GM19351 (cell line): ENCODE results near the gene VWA8.

Experiments used
- ATAC-seq: cut with Tn5 transposase; IDR thresholded peaks from one replicate; pipeline ENCODE4 v1.9.1; 2021; ENCODE audit warnings: mild to moderate bottlenecking, moderate library complexity; ENCODE audit not compliant: unreplicated experiment

VWA8 gene

GRCh38 chr13:41960637-41961465 lies at the start of gene VWA8:
TSS of gene VWA8 (minus strand) at chr13:41961109. CDS start at chr13:41961015, 94 bp downstream.
- ATAC-seq: peak; percentile 95

DNA sequence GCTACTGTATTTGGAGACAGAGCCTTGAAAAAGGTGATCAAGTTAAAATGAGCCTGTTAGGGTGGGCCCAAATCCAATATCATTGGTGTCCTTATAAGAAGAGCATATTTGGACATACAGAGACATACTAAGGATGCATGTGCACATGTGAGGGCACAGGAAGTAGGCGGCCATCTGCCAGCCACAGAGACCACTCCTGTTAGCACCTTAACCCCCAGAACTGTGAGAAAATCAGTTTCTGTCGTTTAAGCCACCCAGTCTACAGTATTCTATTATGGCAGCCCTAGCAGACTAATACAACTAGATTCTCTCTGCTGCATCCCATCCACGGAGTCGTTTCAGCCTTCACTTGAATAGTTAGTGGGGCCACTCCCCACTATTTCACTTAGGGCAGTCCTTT lies 48.1 kb upstream of the VWA8 start:
- no peak for ATAC-seq

GRCh38 chr13:42007844-42008243 lies 46.9 kb upstream of the VWA8 start:
- no peak for ATAC-seq

GRCh38 chr13:42002066-42002465 lies 41.2 kb upstream of the VWA8 start:
- no peak for ATAC-seq

- no peak for ATAC-seq
Measured at GRCh38 chr13:42001580-42001979, 40.7 kb upstream of the VWA8 start.

DNA sequence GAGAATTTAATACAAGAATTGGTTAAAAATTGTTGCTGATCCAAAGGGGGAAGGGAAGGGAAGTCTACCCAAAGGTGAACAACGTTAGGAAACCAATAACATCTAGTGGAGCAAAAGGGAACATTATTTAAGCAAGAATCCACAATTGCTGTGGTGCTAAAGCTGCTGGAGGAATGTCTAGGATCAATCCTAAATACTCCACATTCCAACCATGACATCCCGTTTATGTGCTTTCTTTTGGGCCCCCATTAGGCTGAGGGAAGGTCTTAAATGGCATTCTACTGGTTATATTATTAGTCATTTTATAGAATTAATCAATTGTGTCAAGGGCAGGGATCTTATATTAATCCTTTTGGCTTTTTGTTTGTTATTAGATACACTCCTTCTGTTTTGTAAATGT lies 39.9 kb upstream of the VWA8 start:
- ATAC-seq: no peak

DNA sequence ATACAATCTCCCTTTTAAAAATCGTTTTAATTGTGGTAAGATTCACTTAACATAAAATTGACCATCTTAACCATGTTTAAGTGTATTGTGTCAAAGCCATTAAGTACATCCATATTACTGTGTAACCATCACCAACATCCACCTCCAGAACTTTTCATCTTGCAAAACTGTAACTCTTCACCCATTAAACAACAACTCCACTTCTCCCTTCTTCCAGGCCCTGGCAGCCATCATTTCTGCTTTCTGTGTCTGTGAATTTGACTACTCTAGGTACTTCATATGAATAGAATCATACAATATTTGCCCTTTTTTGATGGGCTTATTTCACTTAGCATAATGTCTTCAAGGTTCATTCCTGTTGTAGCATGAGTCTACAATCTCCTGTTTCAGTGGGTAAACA lies 36.5 kb upstream of the VWA8 start:
- no peak for ATAC-seq

DNA sequence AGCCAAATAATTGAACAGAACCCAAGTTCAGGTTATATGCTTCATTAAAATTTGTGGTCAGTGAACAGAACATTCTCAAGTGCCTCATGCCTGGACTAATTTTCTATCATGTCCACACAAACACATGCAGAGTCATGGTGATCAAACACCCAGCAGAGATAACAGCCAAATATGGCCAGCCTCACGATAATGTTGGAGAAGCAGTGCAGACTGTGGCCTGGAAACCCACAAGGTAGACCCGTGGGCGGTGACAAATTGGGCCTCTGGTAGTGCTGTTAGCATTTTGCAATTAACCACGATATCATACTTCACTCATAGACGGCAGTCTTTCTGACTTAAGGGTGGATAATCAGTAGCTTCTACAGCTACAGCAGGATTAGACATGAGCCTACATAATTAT lies 35.0 kb upstream of the VWA8 start:
- ATAC-seq: no peak

- ATAC-seq: no peak
Measured at GRCh38 chr13:41995336-41995735, 34.4 kb upstream of the VWA8 start.

GRCh38 chr13:41994696-41995095 lies 33.8 kb upstream of the VWA8 start:
- no peak for ATAC-seq

DNA sequence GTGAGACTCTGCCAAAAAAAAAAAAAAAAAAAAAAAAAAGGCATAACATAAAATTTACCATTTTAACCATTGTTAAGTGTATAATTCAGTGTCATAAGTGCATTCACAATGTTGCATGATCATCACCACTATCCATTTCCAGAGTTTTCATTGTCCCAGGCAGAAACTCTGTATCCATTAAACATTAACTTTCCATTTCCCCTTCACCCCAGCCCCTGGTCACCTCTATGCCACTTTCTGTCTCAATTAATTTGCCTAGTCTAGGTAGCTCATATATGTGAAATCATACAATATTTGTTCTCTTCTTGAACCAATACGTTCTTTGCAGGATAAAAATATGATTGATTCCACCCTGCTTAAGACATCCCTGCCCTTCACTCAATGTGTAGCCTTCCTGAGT lies 31.0 kb upstream of the VWA8 start:
- ATAC-seq: no peak

GRCh38 chr13:41988244-41988643 lies 27.3 kb upstream of the VWA8 start:
- ATAC-seq: no peak

GRCh38 chr13:41985788-41986508 lies 25.0 kb upstream of the VWA8 start:
- ATAC-seq: no peak

GRCh38 chr13:41981951-41982715 lies 21.2 kb upstream of the VWA8 start:
- no peak for ATAC-seq

GRCh38 chr13:41978007-41978406 lies 17.1 kb upstream of the VWA8 start:
- no peak for ATAC-seq

DNA sequence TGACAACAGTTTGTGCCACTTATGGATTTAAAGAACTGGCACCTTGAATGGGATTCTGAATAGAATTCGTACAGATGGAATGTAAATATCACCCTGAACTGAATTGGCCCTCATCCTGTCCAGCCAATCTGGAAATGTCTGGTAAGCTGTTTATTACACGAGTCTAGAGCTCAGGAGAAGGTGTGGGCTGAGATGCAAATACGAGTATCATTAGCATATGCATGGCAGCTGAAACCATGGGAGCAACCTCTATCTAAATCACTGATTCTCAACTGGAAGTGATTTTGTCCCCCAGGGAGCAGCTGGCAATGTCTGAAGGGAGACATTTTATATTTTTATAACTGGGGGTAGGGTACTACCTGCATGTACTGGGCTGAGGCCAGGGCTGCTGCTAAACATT lies 15.6 kb upstream of the VWA8 start:
- ATAC-seq: no peak

DNA sequence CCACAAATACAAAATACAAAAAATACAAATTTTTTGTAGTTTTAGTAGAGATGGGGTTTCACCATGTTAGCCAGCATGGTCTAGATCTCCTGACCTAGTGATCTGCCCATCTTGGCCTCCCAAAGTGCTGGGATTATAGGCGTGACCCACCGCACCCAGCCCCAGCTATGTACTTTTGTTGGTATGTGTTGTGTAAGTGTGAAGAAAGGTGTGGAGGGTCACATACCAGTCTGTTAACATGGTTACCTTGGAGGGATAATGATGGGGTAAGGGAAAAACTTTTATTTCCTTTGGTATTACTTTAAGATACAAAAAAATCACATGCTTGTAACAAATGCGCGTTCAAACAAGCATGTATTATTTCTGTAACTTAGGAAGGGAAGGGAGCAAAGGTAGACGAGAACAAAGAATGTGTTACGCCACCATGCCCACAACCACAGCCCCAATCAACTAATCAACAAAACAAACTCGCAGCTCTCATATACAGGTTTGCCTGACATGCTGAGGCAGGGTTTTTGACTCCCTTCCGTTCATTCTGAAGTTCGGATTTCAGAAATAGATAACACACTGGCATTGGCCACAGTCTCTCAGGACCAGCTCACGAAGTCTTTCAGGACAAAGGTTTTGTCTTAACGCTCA lies 13.5 kb upstream of the VWA8 start:
- no peak for ATAC-seq

DNA sequence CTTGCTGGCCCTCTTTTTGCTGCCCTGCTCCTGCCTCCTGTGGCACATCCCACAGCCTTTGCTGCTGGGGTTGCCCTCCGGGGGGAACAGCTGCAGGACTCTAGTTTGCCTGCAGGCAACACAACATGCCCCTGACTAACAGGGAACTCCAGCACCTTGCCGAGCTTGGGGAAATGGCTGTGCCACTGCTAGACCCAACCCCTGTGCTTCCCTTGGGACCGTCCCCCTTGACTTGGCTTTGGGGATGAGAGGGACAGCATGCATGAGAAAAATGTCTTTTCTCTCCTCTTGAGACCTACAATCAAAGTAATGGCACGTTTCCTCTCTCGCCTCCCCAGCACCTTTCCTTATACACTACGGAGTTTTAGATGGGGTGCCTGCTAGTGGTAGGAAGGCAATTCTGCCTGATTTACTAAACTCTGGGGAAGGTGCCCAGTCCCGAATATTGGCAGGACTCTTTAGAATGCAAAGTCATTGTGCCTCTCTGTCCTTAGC lies 12.4 kb upstream of the VWA8 start:
- ATAC-seq: no peak

DNA sequence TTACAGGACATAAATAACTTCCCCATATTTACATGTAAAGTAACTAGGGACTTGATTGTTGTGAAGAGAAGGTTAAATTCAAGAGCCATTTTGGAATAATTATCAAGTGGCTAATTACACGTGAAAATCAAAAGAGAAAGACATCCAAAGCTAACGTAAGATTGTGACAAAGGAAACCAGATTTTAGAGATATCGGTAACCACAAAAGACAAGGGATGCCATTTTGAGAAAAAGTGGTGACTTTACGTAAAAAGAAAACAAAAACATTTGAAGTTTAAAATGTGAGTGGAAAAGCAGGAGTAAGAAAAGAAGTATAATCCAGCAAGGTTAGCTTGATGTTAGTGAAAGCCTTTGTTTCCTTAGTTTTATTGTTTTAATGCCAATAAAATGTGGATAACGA lies 10.9 kb upstream of the VWA8 start:
- no peak for ATAC-seq

- ATAC-seq: no peak
Measured at GRCh38 chr13:41970918-41971317, 10.0 kb upstream of the VWA8 start.

- no peak for ATAC-seq
Measured at GRCh38 chr13:41970022-41970421, 9.1 kb upstream of the VWA8 start.
